Measurements from ENCODE around the gene ALAD.
A peak's percentile ranks its signal among the peaks of the same experiment; 100 is the strongest.

The ALAD gene

DNA sequence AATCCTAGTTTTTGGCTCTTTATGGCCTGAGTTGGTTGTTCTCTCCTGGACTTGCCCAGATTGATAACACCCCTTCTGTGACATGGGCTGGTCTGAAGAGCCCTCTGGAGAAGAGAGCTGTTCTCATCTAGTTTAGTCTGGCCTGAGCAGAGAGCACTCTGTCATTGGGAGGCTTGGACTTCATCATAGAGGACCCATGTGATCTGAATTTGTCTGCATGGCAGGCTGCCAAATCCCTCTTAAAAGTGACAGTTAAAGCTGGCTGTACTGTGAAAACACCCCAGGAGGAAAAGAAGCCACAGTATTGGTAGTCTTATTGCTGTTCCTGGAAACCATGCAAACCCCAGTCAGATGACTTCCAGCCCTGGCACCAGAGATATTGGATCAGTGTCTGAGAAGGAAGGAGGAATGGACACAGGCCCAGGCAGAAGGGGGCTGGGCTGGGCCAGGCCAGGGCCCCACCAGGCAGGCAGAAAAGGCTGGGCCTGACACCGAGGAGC is 57.3 kb downstream of the ALAD start:
- Histone ChIP-seq H3K9me3 (ENCODE audit: control insufficient read depth, insufficient read depth, low read length) (no peaks in the 10 kb centered on the region), H3K36me3 (ENCODE audit: control insufficient read depth, insufficient read depth, low read length) (no peaks in the 10 kb centered on the region), H3K27me3 (ENCODE audit: control insufficient read depth, insufficient read depth, low read length) (peaks cover 19% of the 10 kb centered on the region), H3K27ac (ENCODE audit: low read depth, low read length) (no peak overlapping the region), H3K4me3 (ENCODE audit: low read depth, low read length) (no peak overlapping the region), H3K4me1 (ENCODE audit: control insufficient read depth, insufficient read depth, low read length) (no peaks in the 10 kb centered on the region; the same call in 1 of the 2 replicates), H3K9ac (ENCODE audit: low read depth, low read length) (no peak overlapping the region)

DNA sequence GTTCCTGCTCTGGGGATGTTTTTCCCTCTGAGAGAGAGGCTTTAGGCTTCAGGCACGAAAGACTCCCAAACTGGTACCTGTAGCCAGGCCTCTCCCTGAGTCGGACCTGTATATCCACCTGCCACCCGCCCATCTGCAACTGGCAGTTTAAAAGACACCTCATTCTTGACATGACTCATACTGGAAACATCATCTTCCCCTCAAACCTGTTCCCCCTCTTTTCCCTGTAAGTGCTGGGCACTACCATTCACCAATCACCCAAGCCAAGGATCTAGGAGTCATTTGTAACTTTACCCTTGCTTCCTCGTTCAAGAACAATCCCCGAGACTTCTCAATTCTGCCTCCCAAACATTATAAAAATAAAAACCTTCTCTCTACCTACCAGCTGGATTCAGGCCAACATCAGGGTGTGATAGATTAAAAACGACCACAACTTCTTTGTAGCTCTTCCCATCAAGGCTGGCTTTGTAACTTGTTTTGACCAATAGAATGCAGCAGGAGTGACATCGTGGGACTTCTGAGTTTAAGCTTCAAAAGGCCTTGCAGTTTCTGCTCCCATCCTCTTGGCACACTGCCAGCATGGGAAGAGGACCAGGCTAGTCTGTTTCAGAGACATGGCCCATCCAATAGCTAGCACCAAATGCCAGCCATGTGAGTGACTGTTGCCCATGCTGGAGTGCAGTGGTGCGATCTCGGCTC is 59.2 kb downstream of the ALAD start:
- Histone ChIP-seq H3K27ac (ENCODE audit: low read depth, low read length) (no peak overlapping the region), H3K4me1 (ENCODE audit: control insufficient read depth, insufficient read depth, low read length) (no peaks in the 10 kb centered on the region; the same call in 1 of the 2 replicates)

DNA sequence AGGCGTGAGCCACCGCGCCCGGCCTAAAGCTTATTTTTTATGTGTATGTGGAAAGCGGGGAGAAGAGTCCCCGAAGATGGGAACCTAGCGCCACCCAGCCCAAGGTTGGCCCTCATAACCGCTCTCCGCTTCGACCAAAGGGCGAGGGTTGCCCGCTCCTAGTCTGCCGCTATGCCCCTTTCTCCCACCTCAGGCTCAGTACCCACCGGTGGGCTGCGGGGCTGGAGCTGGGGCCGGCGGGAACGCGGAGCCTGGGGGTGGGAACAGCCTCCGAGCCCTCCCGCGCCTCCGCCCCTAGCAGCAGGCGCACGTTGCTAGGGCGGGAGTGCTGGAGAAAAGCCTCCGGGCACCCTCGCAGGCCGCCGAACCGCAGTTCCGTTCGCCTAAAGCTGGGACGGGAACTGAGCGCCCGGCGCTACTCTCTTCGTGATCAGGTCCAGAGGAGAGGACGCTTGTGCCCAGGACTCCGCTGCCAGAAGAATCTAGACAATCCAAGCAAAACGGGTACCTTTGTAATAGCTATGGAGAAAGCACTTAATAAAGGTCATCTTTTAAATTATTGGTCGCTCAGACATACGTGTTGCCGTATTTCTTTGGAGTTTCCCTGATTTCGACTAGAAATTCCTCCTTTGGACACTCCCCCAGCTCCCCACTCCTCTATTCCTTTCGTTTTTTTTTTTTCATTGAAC is 60.9 kb downstream of the ALAD start, which contains the start of gene WDR31:
Gene WDR31, minus strand, starts transcription at position 265 of the 689 bp plus-strand sequence. CDS start 8,253 bp downstream, outside the sequence.
- H3K27me3 ChIP-seq (ENCODE audit: control insufficient read depth, insufficient read depth, low read length) = peaks cover 8% of the 10 kb centered on the region; the same call in 1 of the 2 replicates
- H3K9ac ChIP-seq (ENCODE audit: low read depth, low read length) = peak within 1 kb of the TSS; percentile 57; the same call in 1 of the 2 replicates
- H3K36me3 ChIP-seq (ENCODE audit: control insufficient read depth, insufficient read depth, low read length) = no peaks in the 10 kb centered on the region
- H3K9me3 ChIP-seq (ENCODE audit: control insufficient read depth, insufficient read depth, low read length) = no peaks in the 10 kb centered on the region
- no peaks in the 10 kb centered on the region; the same call in 1 of the 2 replicates for H3K4me1 ChIP-seq (ENCODE audit: control insufficient read depth, insufficient read depth, low read length)
- H3K4me3 ChIP-seq (ENCODE audit: low read depth, low read length) = peak within 1 kb of the TSS; percentile 88
- peak within 1 kb of the TSS; percentile 81 for H3K27ac ChIP-seq (ENCODE audit: low read depth, low read length)

More for the DNA sequence above, 59.2 kb downstream of the ALAD start:
- no peak overlapping the region for H3K9ac ChIP-seq (ENCODE audit: low read depth, low read length)
- H3K9me3 ChIP-seq (ENCODE audit: control insufficient read depth, insufficient read depth, low read length) = no peaks in the 10 kb centered on the region
- H3K4me3 ChIP-seq (ENCODE audit: low read depth, low read length) = no peak overlapping the region
- no peaks in the 10 kb centered on the region for H3K36me3 ChIP-seq (ENCODE audit: control insufficient read depth, insufficient read depth, low read length)
- H3K27me3 ChIP-seq (ENCODE audit: control insufficient read depth, insufficient read depth, low read length) = peaks cover 8% of the 10 kb centered on the region; the same call in 1 of the 2 replicates

DNA sequence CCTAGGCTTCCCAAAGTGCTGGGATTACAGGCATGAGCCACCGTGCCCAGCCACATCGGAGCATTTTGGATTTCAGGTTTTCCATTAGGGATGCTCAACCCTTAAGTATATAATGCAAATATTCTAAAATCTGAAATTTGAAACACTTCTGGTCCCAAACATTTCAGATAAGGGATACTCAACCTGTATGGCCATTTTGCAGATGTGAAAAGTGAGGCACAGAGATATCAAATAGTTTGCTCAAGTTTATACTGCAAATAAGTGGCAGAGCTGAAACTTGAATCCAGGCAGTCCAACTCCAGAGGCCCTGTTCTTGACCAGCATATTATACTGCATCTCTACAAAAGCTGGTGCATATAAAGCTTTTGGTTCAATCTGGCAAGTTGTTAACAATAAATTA is 63.4 kb downstream of the ALAD start:
- Histone ChIP-seq H3K4me3 (ENCODE audit: low read depth, low read length) (no peak overlapping the region), H3K27me3 (ENCODE audit: control insufficient read depth, insufficient read depth, low read length) (peaks cover 8% of the 10 kb centered on the region; the same call in 1 of the 2 replicates), H3K27ac (ENCODE audit: low read depth, low read length) (no peak overlapping the region), H3K36me3 (ENCODE audit: control insufficient read depth, insufficient read depth, low read length) (no peaks in the 10 kb centered on the region), H3K9me3 (ENCODE audit: control insufficient read depth, insufficient read depth, low read length) (no peaks in the 10 kb centered on the region), H3K4me1 (ENCODE audit: control insufficient read depth, insufficient read depth, low read length) (no peaks in the 10 kb centered on the region; the same call in 1 of the 2 replicates), H3K9ac (ENCODE audit: low read depth, low read length) (no peak overlapping the region)
